ENCODE results near the gene UBE2J2.

UBE2J2 gene

GRCh38 chr1:1245178-1245816 is 28.4 kb downstream of the UBE2J2 start:
- DNase-seq (ENCODE audit: low spot score) = no peak
- in situ Hi-C loops (cut with MboI; ENCODE audit: low sequenced_read_pairs, unreplicated experiment) = no loop called here
- no peak for TF ChIP-seq CTCF (IDR thresholded peaks at IDR 0.05; ENCODE audit: borderline replicate concordance, control extremely low read depth, extremely low read depth, insufficient read depth, missing control alignments)

- in situ Hi-C loops (cut with MboI; ENCODE audit: low sequenced_read_pairs, unreplicated experiment) = no loop called here
- no peak for TF ChIP-seq CTCF (IDR thresholded peaks at IDR 0.05; ENCODE audit: borderline replicate concordance, control extremely low read depth, extremely low read depth, insufficient read depth, missing control alignments)
- no peak for DNase-seq (ENCODE audit: low spot score)
Observed at GRCh38 chr1:1244192-1244811, 29.4 kb downstream of the UBE2J2 start.

- TF ChIP-seq CTCF (IDR thresholded peaks at IDR 0.05; ENCODE audit: borderline replicate concordance, control extremely low read depth, extremely low read depth, insufficient read depth, missing control alignments) = no peak
- DNase-seq (ENCODE audit: low spot score) = no peak
- in situ Hi-C loops (cut with MboI; ENCODE audit: low sequenced_read_pairs, unreplicated experiment) = no loop called here
Observed at GRCh38 chr1:1243807-1244191, 29.9 kb downstream of the UBE2J2 start.

- TF ChIP-seq CTCF (IDR thresholded peaks at IDR 0.05; ENCODE audit: borderline replicate concordance, control extremely low read depth, extremely low read depth, insufficient read depth, missing control alignments) = no peak
- DNase-seq (ENCODE audit: low spot score) = no peak
- in situ Hi-C loops (cut with MboI; ENCODE audit: low sequenced_read_pairs, unreplicated experiment) = no loop called here
Observed at GRCh38 chr1:1243266-1243660, 30.4 kb downstream of the UBE2J2 start.

- TF ChIP-seq CTCF (IDR thresholded peaks at IDR 0.05; ENCODE audit: borderline replicate concordance, control extremely low read depth, extremely low read depth, insufficient read depth, missing control alignments) = no peak
- no peak for DNase-seq (ENCODE audit: low spot score)
- in situ Hi-C loops (cut with MboI; ENCODE audit: low sequenced_read_pairs, unreplicated experiment) = no loop called here
Observed at GRCh38 chr1:1242461-1243265, 31.0 kb downstream of the UBE2J2 start.

GRCh38 chr1:1241588-1242219 is 31.9 kb downstream of the UBE2J2 start:
- no peak for TF ChIP-seq CTCF (IDR thresholded peaks at IDR 0.05; ENCODE audit: borderline replicate concordance, control extremely low read depth, extremely low read depth, insufficient read depth, missing control alignments)
- no peak for DNase-seq (ENCODE audit: low spot score)
- in situ Hi-C loops (cut with MboI; ENCODE audit: low sequenced_read_pairs, unreplicated experiment) = no loop called here
